NCI-H345 (cell line): ENCODE measurements around the gene CMTR1.
"Not testable (repeated sequence)": the region's sequence is repeated elsewhere in the genome, so short reads cannot be mapped to it uniquely, and the experiment has no call there.

Experiments used
- DNase-seq: peaks from one replicate; lab custom pipeline; 2025; lab: John Stamatoyannopoulos, UW

Gene CMTR1

DNA sequence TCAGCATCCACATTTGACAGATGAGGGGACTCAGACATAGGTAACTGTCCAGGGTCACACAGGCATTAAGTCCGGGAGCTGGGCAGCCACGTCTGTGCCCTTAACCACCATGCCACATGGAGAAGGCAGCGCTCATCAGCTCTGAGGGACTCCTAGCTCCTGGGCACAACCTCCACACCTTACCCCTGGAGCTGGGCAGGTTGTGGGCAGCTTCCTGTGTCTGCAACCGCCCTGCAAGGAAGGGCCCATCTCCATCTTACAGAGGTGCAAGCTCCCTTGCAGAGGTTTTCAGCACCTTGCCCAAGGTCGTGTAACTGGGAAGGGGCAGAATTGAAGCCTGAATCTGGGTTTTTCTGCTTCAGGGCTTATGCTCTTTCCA lies 58.8 kb downstream of the CMTR1 start:
- no peak for DNase-seq

DNA sequence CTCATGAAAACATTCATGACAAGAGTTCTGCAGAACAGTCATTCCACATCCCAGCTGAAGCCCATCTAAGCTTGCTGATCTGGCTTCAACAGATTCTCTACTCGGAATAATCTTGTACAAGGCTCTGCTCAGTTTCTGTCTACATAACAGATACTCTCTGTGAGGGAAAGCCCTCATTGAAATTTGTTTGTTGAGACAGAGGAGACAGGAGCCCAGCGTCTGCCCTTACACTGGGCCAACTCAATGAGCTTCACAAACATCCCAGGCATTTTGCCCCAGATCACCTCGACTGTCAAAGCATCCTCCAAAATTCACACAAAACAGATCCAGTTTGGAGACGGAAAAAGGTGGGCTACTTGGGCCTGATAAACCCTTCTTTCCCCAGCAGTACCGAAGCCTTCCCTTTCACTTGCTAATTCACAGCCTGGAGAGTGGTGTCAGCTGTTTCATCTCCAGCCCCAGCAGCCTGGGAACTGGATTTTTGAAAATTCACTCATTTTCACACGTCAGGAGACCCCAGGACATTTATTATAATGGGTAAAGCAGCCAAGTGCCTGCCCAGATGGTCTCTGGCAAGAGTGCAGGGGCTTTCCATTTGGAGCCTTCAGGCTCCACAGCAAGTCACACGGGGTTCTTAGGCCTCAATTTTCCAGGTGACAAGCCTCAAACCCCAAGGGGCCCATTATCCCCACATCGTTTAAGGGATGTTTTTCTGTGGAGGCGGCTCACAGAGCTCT lies 59.4 kb downstream of the CMTR1 start:
- no peak for DNase-seq

DNA sequence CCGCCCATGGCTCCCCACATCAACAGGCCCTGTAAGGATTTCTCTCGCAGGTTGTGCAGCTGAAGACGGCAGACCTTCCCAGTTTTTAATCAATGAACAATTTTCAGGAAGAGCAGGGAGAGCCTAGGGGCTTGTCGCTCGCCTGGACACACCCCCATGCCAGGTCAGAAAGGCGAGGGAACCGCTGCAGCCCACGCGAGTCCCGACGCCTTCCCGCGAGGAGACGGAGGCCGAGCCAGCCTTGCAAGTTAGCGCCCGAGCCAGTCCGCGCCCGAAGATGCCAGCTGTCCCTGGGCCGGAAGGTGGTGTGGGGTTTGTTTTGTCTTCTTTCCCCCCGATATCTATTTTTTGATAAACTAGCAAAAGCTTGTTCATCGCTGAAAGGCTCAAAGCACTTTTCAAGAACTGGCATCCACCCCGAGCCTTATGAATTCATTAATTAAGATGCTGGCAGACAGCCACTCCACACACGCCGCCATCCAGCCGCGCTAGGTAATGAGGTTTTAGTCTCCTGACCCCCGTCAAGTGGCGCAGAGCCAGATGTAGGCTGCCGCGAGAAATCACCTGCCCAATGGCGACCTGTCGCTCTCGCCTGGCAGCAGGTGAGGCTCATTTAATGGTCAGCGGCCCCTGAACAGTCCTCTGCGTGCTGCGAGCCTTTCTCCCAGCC lies 60.1 kb downstream of the CMTR1 start:
- peak; percentile 76 for DNase-seq

DNA sequence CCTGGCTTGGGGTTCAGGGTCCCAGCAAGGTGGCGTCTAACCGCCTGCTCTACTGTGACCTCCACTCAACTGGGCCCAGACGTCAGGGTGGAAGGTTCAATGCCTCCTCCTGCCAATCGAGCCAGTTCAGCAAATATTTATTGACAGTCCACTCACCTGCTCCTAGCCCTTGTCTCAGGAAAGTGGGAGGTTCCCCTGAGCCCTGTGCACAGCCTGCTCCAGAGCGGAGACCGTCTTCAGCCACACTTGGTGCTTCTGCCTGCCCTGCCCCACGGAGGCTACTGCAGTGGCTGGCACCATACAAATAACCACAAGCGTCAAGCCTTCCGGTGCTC lies 60.6 kb downstream of the CMTR1 start:
- no peak for DNase-seq

DNA sequence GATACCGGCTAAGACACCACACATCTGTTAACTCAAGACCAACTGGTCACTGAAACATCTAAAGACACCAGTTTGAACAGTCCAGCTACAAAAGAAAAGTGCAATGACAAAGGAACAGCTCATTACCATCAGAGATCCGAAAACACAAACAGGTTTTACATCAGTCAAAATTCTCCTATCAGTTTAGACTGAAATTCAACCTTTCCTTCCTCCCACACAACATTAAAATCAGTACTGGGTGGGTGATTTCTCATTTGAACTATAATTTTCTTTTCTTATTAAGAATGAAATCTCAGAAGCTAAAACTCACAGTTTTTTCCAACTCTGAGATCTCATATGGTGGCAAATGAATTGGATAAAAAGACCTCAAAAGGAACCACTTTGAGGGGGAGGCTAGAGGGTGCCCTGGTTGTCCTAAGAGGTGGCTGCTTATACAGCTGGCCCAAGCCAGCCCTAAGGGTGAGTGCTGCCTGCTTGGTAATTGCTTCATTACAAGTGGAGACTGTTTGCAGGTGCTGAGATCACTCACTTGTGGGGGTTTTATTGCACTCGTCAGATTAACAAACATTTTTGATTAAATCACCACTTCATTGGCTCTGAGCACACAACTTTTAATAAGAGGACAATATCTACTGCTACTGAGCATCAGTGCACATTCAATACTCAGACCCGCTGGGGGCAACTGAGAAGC lies 62.4 kb downstream of the CMTR1 start:
- DNase-seq = no peak

DNA sequence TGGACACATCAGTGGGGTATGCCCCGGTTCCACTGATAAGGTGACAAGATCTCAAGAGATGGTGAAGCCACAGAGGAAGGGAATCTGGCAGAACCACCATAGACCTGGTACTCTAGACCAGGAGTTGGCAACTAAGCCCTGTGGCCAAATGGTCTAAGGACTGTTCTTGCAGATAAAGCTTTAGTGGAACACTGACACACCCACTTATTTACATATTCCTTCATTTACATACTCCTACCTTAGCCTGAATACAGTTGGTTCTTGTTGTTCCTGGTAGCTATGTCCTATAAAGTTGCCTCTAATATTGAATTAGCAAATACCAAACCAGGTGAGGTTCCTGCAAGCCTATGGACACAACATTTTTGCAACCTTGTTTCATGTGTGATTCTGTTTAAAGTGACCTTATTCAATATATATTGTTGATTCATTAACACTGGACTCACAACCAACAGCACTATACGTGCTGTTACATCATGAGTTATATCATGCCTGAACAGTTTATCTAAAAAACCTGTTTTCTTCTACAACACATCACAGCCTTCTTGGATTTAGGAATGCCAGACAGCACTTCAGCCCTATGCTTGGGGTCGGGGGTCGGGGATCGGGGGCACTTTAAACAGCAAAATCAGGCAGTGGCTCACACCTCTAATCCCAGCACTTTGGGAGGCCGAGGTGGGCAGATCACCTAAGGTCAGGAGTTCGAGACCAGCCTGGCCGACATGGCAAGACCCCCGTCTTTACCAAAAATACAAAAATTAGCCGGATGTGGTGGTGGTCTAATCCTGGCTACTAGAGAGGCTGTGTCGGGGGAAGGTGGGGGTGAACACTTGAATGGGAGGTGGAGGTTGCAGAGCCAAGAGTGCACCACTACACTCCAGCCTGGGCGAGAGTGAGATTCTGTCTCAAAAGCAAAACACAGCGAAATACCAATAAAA lies 64.2 kb downstream of the CMTR1 start:
- no peak for DNase-seq

DNA sequence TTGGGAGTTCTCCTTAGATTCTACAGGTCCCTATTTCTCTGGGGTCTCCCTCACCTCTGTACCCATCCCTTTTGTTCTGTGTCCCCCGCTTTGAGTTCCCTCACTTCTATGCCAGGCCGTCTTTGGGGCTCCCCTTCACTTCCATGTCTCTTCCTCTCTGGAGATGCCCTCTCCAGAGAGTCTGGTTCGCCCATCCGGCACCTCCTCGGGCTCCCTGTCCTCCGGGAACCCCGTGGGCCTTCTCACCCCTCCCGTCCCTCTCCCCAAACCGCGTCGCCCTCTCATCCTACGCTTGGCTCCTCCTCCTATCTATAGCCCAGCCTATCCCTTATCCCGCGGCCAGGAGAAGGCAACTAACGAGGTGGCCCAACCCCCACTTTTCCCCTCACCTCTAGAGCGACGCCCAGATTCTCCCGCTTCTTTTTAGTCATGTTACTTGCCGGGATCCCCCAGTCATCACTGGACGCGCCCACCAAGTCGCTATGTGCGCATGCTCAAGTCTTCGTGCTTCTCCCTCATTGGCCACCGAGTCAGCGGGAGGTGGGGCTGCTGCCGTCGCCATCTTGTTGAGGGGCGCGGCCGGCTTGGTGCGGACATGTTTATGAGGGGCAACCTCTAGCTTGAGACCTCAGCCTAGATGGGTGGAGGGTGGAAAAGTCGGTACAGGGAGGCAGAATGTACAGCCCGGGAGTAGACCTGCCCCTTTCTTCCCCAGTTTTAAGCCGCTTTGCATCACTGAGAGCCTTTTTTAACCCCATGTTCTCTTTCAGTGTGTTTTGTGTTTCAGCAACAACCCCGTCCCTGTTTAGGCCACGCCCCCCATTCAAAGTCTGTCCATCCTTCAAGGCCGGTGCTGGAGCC lies 66.6 kb downstream of the CMTR1 start, which contains the start of gene CCDC167:
TSS of gene CCDC167 (minus strand) at position 461 of the 861 bp plus-strand sequence. CDS start at position 431, 30 bp downstream.
- DNase-seq = peak; percentile 99

DNA sequence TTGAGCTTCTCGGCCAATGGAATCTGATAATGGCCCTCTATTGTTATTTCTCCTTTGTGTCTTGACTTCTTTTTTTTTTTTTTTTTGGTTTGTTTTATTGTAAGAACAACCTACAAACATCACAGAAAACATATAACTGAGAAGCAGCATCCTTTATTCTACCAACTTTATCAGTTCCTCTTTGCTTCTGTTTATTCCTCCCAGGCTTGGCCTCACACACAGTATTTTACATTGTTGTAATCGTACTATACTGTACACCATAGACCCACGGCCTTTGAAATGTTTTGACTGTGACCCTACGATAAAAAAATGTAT lies 67.2 kb downstream of the CMTR1 start:
- no peak for DNase-seq

DNA sequence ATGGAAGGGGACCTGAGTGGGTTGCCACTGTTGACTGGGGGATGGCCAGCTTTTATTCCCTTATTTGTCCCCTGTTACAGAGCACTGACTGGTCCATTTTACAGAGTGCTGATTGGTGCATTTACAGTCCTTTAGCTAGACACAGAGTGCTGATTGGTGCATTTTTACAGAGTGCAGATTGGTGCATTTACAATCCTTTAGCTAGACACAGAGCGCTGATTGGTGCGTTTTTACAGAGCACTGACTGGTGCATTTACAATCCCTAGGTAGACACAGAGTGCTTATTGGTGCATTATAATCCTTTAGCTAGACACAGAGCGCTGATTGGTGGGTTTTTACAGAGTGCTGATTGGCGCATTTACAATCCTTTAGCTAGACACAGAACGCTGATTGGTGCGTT lies 67.9 kb downstream of the CMTR1 start:
- not testable (repeated sequence) for DNase-seq

DNA sequence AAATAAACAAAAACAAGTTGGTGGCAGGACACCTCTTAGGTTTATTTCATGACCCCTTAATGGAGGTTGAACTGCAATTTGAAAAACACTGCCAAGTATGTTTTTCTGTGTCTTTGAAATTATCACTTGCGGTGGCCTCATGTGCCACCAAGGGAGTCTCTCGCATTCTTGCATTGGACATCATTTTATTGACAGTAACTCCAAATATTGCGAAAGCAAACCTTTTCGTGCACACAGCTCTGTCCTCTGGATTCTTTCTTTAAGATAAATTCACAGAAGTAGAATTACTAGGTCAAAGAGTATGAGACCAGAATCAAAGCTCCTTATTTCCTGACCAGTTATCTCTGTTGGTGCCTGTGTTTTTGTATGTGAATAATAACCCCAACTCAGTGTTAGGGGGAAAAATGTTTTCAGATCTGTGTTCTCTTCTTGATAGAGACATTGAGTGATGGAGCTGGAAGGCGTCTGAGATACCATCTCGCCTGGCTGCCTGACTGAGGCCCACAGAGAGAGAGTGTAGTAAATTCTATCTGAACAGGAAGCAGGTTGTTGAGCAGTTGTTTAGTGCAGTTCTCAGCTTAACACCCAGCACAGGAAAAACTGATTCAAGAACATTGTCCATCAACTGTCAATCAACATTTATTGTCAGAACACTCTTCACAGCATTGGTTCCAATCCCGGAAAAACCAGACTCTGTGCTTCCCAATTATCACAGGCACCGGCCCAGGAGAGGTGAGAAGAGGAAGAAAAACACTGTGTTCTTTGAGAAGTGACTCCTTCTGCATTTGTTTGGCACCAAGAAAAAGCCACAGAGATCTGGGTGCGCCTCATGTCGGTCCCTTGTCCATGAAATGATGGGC lies 68.8 kb downstream of the CMTR1 start:
- no peak for DNase-seq

DNA sequence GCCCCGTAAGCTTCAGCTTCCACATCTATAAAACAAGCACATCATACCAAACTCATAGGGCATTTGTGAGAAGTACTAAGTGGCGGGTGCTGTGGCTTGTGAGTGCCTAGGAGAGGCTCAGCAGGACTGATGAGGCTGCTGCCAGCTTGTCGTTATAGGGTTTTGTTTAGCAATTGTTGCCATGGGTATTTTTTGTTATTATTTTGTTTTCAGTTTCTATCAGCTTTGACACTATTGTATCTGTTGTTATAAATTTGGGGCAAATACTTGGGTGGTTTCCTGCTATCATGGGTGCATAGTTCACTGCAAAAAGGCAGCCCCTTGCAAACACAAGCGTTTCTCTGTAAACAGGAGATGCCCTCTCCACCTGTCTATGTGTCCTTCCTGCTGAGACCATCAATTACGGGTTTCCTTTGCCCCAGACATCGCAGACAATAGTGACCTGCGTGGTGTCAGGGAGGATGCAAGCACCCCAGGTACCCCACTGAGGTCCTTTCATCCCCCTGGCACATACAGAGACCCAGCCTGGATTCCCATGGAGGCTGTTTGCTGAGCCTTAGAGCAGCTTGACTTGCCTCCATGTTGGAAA lies 69.8 kb downstream of the CMTR1 start:
- peak; percentile 87 for DNase-seq

DNA sequence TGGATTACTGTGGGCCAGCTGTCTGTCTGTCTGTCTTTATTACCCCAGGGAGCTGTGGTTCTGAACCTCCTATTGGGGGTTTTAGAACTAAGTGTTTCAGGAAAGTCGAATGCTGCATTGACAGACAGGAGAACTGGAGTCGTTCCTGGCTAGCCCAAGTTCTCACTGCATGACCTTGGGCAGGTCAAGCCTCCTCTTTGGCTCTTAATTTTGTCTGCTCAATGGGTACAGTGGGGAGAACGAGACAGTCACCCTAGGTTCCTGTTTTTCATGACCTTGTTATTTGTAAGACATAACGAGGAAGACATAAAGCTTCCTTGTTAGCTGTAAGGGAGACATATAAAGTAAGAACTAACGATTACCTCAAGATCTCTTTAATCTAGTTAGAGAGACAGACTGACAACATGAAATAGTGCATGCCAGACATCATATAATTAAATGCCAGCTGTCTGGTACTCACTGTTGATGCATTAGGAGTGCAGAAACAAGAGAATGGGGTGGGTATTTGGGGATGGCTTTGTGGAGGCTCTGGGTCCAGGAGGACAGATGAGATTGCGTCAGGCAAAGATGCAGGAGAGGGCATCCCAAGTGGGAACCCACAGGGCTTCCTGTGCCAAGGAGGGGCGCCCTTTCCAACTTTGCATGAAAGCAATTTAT lies 70.4 kb downstream of the CMTR1 start:
- DNase-seq = no peak

DNA sequence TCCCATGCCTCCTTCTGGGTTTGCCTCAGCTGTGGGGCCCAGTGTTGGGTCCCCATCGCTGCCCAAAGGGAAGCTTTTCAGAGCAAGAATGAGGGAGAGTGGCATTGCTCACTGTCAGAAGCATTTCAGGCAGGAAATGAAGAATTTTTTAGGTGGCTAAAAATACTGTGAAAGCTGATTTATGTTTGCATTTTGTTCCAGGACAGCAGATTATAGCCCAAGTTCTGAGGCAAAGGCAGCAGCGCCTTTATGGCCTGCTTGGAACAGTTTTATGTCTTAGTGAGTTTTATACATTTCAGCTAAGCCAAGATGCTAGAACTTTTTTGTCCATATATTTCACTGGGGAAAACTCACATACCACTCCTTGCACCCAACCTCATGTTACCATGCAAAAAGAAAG lies 71.0 kb downstream of the CMTR1 start:
- DNase-seq = no peak

DNA sequence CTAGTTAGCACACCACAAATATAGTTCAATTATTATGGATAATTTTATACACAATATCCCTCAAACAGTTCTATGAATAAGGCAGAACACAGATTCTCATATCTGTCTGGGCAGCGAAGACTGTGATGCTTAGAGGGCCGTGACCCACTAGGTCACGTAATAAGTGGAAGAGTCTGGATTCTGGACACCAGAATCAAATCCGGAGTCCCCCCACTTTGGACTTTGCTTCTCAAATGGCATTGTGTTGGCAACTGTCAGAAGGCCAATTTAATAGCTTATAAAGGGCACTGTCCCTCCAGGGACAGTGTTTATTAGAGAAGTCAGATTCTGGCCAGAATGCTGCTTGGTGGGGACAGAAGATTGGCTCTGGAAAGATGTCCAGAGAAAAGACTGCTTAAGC lies 73.5 kb downstream of the CMTR1 start:
- no peak for DNase-seq

DNA sequence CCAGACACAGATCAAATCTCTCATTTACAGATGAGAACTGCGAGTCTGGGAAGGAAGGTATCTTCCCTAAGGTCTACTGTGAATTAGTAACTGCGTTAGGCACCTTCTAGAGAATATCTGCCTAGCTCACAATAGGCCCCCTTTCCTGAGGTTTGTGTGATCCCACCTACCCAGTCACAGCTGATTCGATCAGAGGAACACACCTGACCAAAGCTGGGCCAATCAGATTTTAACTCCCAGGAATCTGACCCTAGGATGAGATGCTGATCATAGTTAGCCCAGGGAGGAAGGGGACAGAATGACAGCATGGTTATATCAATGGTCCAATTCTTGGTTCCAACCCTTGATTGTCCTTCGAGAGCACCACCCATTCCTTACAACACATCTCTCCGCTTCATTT lies 74.1 kb downstream of the CMTR1 start:
- DNase-seq = no peak

DNA sequence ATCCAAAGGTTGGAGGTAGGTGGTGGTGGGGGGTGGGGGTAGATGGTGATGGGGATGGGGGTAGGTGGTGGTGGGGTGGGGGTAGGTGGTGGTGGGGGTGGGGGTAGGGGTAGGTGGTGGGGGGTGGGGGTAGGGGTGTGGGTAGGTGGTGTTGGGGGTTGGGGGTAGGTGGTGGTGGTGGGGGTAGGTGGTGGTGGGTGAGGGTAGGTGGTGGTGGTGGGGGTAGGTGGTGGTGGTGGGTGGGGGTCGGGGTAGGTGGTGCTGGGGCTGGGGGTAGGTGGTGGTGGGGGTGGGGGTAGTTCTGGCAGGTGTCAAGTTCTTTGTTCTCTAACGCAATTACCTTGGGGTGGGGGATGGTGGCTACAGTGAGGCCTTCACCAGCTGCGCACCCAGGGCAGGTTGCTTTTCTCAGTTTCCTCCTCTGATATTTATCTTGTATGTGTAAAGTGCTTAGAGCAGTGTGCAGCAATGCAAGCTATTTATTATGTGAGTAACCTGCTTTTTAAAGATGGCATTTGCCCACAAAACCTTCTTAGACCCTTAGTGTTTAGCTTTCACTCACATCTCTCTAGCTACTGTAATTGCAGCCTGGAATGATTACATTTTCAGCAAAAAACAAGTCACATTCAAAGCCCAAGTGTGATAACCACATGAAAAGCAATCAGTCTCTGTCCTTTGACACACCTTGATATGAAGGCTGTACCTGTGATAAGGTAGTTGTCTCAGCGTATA lies 74.8 kb downstream of the CMTR1 start:
- DNase-seq = no peak

DNA sequence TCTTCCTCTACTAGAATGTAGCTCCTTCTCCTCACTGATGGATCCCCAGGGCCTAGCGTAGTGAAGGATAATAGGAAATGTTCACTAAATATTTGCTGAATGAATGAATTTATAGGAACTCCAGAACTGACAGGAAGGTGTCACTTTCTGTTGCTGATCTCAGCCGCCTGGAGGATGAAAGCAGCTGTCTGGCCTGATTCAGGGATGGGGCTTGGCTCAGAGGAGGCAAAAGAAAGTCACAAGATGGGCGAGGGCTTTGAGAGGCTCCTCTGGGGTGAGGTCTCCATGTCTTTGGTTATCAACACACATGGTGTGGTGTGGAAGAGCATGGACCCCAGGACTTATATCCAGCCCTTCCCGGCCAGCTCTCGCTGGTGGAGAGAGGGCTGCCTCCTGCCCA lies 78.2 kb downstream of the CMTR1 start:
- DNase-seq = no peak

DNA sequence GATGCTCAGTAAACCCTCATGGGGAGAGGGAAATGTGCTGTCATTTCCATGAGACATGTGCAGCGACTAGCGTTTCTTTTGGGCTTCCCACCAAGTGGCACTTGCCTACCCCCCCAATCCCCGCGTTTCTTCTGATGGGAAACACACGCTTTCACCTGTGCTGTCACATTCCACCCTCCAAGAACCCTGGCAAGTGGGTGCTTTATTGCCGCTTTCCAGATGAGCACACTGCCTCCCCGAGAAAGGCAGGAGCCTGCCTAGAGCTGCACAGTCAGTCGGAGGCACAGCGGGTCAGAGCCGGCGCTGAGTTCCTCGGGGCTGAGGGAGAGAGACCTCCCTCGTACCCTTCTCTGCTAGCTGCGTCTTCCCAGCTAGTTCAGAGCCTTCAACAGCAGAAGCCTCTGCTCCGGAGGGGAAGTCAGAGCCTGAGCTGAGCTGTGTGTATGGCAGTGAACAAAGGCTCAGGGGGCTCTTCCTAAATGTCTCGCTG lies 78.9 kb downstream of the CMTR1 start:
- no peak for DNase-seq
